Loucy (cell line): ENCODE data around the gene PGD.

Experiments used
- CTCF ChIP-seq: fragments of 200-600 bp; sonication (generic); conservative IDR thresholded peaks from 2 replicates; pipeline ENCODE4 v1.5.1; 2014; ENCODE audit warnings: mild to moderate bottlenecking, antibody characterized with exemption, low read length
- EZH2phosphoT487 ChIP-seq: fragments of 200-600 bp; IDR thresholded peaks from 2 replicates; pipeline ENCODE4 v1.6.1; 2018; ENCODE audit warnings: antibody characterized with exemption, mild to moderate bottlenecking, moderate library complexity, borderline replicate concordance

- no peak for TF ChIP-seq CTCF
- TF ChIP-seq EZH2phosphoT487 = no peak
These were observed 32.3 kb downstream of the PGD start for GRCh38 chr1:10431070-10431730.
